Activated T-cell treated with anti-CD3 and anti-CD28 coated beads, Interleukin-2, amount 50 U/mL, for 48 hours (primary cell): ENCODE measurements around the gene OSCP1.

ENCODE experiments used
- DNase-seq, 2 experiments: peaks; one replicate each; pipeline ENCODE4 v3.0.0-alpha.2; 2020

The OSCP1 gene

GRCh38 chr1:36471830-36472641, 21.8 kb upstream of the OSCP1 start:
- no peak for DNase-seq

GRCh38 chr1:36469163-36469562, 18.9 kb upstream of the OSCP1 start:
- no peak for DNase-seq

GRCh38 chr1:36467700-36468455, 17.6 kb upstream of the OSCP1 start:
- DNase-seq = no peak

GRCh38 chr1:36467027-36467410, 16.8 kb upstream of the OSCP1 start:
- DNase-seq = no peak

- no peak for DNase-seq
These were observed 16.2 kb upstream of the OSCP1 start for GRCh38 chr1:36466370-36467026.

- no peak for DNase-seq
These were observed 15.6 kb upstream of the OSCP1 start for GRCh38 chr1:36465731-36466369.

- DNase-seq = no peak
These were observed 14.5 kb upstream of the OSCP1 start for GRCh38 chr1:36464605-36465393.

- DNase-seq = peak; percentile 98
These were observed 13.8 kb upstream of the OSCP1 start, which contains the start of gene MRPS15 for GRCh38 chr1:36463803-36464604. MRPS15 (minus strand) TSS chr1:36464384; CDS start chr1:36464275, 109 bp downstream.

GRCh38 chr1:36463463-36463802, 13.2 kb upstream of the OSCP1 start:
- DNase-seq = peak in 1 of 2 experiments; percentile 40

GRCh38 chr1:36458910-36459309, 8.7 kb upstream of the OSCP1 start:
- peak; percentile 70 to 77 for DNase-seq

- DNase-seq = no peak
These were observed 7.4 kb upstream of the OSCP1 start for GRCh38 chr1:36457691-36458090.

GRCh38 chr1:36456391-36456928, 6.2 kb upstream of the OSCP1 start:
- DNase-seq = no peak

- no peak for DNase-seq
These were observed 5.1 kb upstream of the OSCP1 start for GRCh38 chr1:36455386-36455785.

GRCh38 chr1:36453600-36454388, 3.5 kb upstream of the OSCP1 start:
- DNase-seq = no peak

- no peak for DNase-seq
These were observed 2.8 kb upstream of the OSCP1 start for GRCh38 chr1:36453051-36453450.

GRCh38 chr1:36450919-36451305, 661 bp upstream of the OSCP1 start:
- DNase-seq = no peak

- no peak for DNase-seq
These were observed 1.7 kb downstream of the OSCP1 start for GRCh38 chr1:36448530-36449056.

GRCh38 chr1:36447450-36447849, 2.8 kb downstream of the OSCP1 start:
- DNase-seq = no peak

- no peak for DNase-seq
These were observed 3.5 kb downstream of the OSCP1 start for GRCh38 chr1:36446746-36447145.

GRCh38 chr1:36446271-36446670, 4.0 kb downstream of the OSCP1 start:
- peak in 1 of 2 experiments; percentile 44 for DNase-seq
